Endothelial cell of umbilical vein (primary cell): ENCODE data around the gene TTC27. TPM values are rescaled to one million over a fixed set of nuclear protein-coding genes. Genes with fewer than 3 reads are reported as not detected.

Source experiments
- BruUV-seq: library from RNA; stranded (reverse); fragments of 400-500 nt; replicated peaks from 2 replicates; lab custom pipeline; 2021; lab: Mats Ljungman, UMichigan
- CTCF ChIA-PET: fragments of 300-600, 350-600 bp; sonication (Branson Sonifier 250); formaldehyde crosslinking; loops from one replicate; lab custom pipeline; 2021; ENCODE audit warnings: antibody characterized with exemption, inconsistent platforms; lab: Charles Lee
- POLR2A ChIA-PET: fragments of 300-600, 350-600 bp; sonication (Branson Sonifier 250); formaldehyde crosslinking; loops from one replicate; lab custom pipeline; 2021; ENCODE audit warnings: antibody characterized with exemption, inconsistent platforms; lab: Charles Lee
- DNase-seq: peaks from one replicate; pipeline ENCODE4 v3.0.0-alpha.2; 2011; ENCODE audit warnings: low read depth, low spot score
- FAIRE-seq: peaks from 2 replicates; lab custom pipeline; 2011; peaks lifted over from hg19 to GRCh38; lab: Jason Lieb, UNC
- H2AFZ ChIP-seq: 2 replicates; pipeline ENCODE4 v1.6.0; 2012; ENCODE audit warnings: low read depth, low read length, control low read depth, inconsistent platforms
- H3K27ac ChIP-seq: 2 replicates; pipeline ENCODE4 v1.5.1; 2011; ENCODE audit warnings: low read depth, mild to moderate bottlenecking, control low read depth, low read length, moderate library complexity; ENCODE audit not compliant: insufficient read depth
- H3K27me3 ChIP-seq, 2 experiments: 2 replicates each; pipeline versions ENCODE4 v1.6.0 to v1.6.1; 2011; ENCODE audit warnings: low read length in 2 of 2, mixed read lengths in 1 of 2; ENCODE audit not compliant: control insufficient read depth in 2 of 2, insufficient read depth in 2 of 2
- H3K36me3 ChIP-seq, 2 experiments: 2 replicates in 1 of 2; 3 replicates in 1 of 2; pipeline ENCODE4 v1.5.1; 2011; ENCODE audit warnings: low read length in 2 of 2, mild to moderate bottlenecking in 1 of 2, moderate library complexity in 1 of 2; ENCODE audit not compliant: control insufficient read depth in 2 of 2, insufficient read depth in 2 of 2; ENCODE audit errors: extremely low read depth in 1 of 2
- H3K4me1 ChIP-seq: 3 replicates; pipeline ENCODE4 v1.5.1; 2011; ENCODE audit warnings: mild to moderate bottlenecking, low read length; ENCODE audit not compliant: control insufficient read depth, insufficient read depth; ENCODE audit errors: extremely low read depth
- H3K4me2 ChIP-seq: 2 replicates; pipeline ENCODE4 v1.6.1; 2011; ENCODE audit warnings: low read length, control low read depth, mixed read lengths; ENCODE audit not compliant: insufficient read depth
- H3K4me3 ChIP-seq, 3 experiments: fragments of 200-600 bp in 1 of 3; sonication (generic), shearing (Covaris generic) in 1 of 3; replicated peaks in 1 of 3; 2 replicates each; pipeline ENCODE4 v1.5.1; 2011 to 2016; ENCODE audit warnings: control low read depth in 3 of 3, low read length in 3 of 3, mild to moderate bottlenecking in 2 of 3, inconsistent platforms in 1 of 3, low read depth in 1 of 3, moderate library complexity in 1 of 3; ENCODE audit not compliant: insufficient read depth in 1 of 3
- H3K79me2 ChIP-seq: 2 replicates; pipeline ENCODE4 v1.6.0; 2012; ENCODE audit warnings: low read length, inconsistent platforms; ENCODE audit not compliant: control insufficient read depth, insufficient read depth
- H3K9ac ChIP-seq: replicated peaks from 2 replicates; pipeline ENCODE3; 2011; ENCODE audit warnings: low read length, control low read depth; ENCODE audit not compliant: insufficient read depth; ENCODE audit errors: extremely low read depth
- H3K9me1 ChIP-seq: replicated peaks from 3 replicates; pipeline ENCODE4 v1.6.0; 2011; ENCODE audit warnings: mild to moderate bottlenecking, low read length; ENCODE audit not compliant: control insufficient read depth, insufficient read depth; ENCODE audit errors: extremely low read depth
- H3K9me3 ChIP-seq: replicated peaks from 2 replicates; pipeline ENCODE4 v1.5.1; 2012; ENCODE audit warnings: low read length, inconsistent platforms; ENCODE audit not compliant: control insufficient read depth, insufficient read depth
- H4K20me1 ChIP-seq: replicated peaks from 2 replicates; pipeline ENCODE3; 2011; ENCODE audit warnings: mild to moderate bottlenecking, low read length; ENCODE audit not compliant: control insufficient read depth, insufficient read depth; ENCODE audit errors: extremely low read depth
- EZH2 ChIP-seq: IDR thresholded peaks from 2 replicates; pipeline ENCODE4 v1.6.1; 2012; ENCODE audit warnings: borderline replicate concordance, low read depth, mild to moderate bottlenecking, moderate library complexity, low read length, inconsistent platforms; ENCODE audit not compliant: severe bottlenecking
- FOS ChIP-seq: IDR thresholded peaks from 2 replicates; pipeline ENCODE4 v1.6.1; 2011; ENCODE audit warnings: mild to moderate bottlenecking, low read length, moderate library complexity, borderline replicate concordance; ENCODE audit not compliant: insufficient read depth
- GATA2 ChIP-seq: IDR thresholded peaks from 2 replicates; pipeline ENCODE4 v1.7.0; 2011; ENCODE audit warnings: low read depth, mild to moderate bottlenecking, moderate library complexity, mixed read lengths, low read length; ENCODE audit not compliant: insufficient read length, insufficient read depth
- JUN ChIP-seq: IDR thresholded peaks from 2 replicates; pipeline ENCODE4 v1.6.1; 2011; ENCODE audit warnings: borderline replicate concordance, low read depth; ENCODE audit not compliant: insufficient read length, insufficient read depth
- MYC ChIP-seq: IDR thresholded peaks from one replicate; pipeline ENCODE4 v1.6.1; 2011; ENCODE audit warnings: mild to moderate bottlenecking, low read depth, low read length
- POLR2A ChIP-seq: IDR thresholded peaks from 2 replicates; pipeline ENCODE4 v1.6.1; 2012; ENCODE audit warnings: low read depth, mild to moderate bottlenecking, control low read depth, low read length
- POLR2AphosphoS5 ChIP-seq: IDR thresholded peaks from 2 replicates; pipeline ENCODE4 v1.6.1; 2012; ENCODE audit warnings: low read depth, mild to moderate bottlenecking, control low read depth, low read length, moderate library complexity; ENCODE audit not compliant: insufficient read depth
- dilution Hi-C: fragments of 300-500 bp; cut with MboI; formaldehyde crosslinking; loops from one replicate; pipeline ENCODE4 v1.15.0; 2019; ENCODE audit warnings: low sequenced_read_pairs; ENCODE audit not compliant: extremely low pct_ligation_motif_present
- intact Hi-C: fragments of 100-400 bp; cut with micrococcal nuclease; formaldehyde crosslinking; loops from one replicate; pipeline ENCODE4 v1.10.0; 2022
- polyA plus RNA-seq, 4 experiments: library from polyadenylated mRNA; depleted of rRNA in 3 of 4; stranded (reverse) in 3 of 4; unstranded in 1 of 4; fragments of >200 nt; gene quantifications; 2 replicates each; pipeline versions ENCODE4 v1.2.1 to v1.2.3, GENCODE V29; 2011 to 2012; ENCODE audit warnings: missing spikeins in 1 of 4
- total RNA-seq: library from RNA; stranded (reverse); gene quantifications from 2 replicates; pipeline ENCODE4 v1.2.3, GENCODE V29; 2021
- TF ChIP-seq, protein P1 (sequence below): IDR thresholded peaks from 2 replicates; pipeline ENCODE4 v1.6.1; 2011; ENCODE audit not compliant: insufficient read depth, insufficient read length
- TF ChIP-seq, protein P2 (sequence below), 2 donors: IDR thresholded peaks; 1 replicate in 1 of 2; 2 replicates in 1 of 2; pipeline ENCODE4 v1.5.1; 2011; ENCODE audit warnings: low read length in 2 of 2, mild to moderate bottlenecking in 2 of 2, moderate library complexity in 2 of 2, control low read depth in 1 of 2, inconsistent platforms in 1 of 2, low read depth in 1 of 2; ENCODE audit not compliant: insufficient read depth in 1 of 2; ENCODE audit errors: extremely low read depth in 1 of 2

TTC27 gene
- total and polyA plus RNA-seq, 2 donors (not counting 3 experiments of a cell fraction or from before 2014, with no cell fraction given): 16.3 to 20.1 TPM

DNA sequence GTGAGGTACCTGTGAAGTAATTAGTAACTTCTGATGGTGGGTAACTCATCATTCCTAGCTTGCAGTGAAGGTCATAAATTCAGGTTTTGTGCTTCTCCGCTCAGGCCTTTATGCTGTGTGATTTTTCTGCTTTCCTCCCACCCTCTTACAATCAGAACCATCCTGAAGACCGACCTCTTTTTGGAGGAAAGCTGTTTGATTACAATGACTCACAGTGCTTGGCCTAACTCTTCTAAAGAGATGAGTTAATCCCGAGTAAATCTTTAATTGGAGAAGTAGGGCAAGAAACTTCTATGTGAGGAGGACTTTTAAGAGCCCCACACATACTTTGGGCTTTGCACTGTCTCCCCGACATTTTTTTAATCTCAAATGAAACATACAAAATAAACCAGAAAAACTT is 53.1 kb downstream of the TTC27 start:
- Histone ChIP-seq H3K27me3 (no peaks in the 10 kb centered on the region), H3K79me2 (no peaks in the 10 kb centered on the region), H4K20me1 (no peaks in the 10 kb centered on the region), H3K9me3 (no peaks in the 10 kb centered on the region), H3K4me2 (no peak overlapping the region), H3K4me1 (peaks cover 25% of the 10 kb centered on the region), H3K9me1 (no peaks in the 10 kb centered on the region), H2AFZ (no peak overlapping the region), H3K4me3 (no peak overlapping the region), H3K36me3 (no peaks in the 10 kb centered on the region), H3K9ac (no peak overlapping the region), H3K27ac (no peak overlapping the region)
- TF ChIP-seq POLR2AphosphoS5 (no peak), JUN (no peak)
- ChIA-PET POLR2A (interaction anchor here (0.6 kb wide), 1 partner anchor 31 kb away, joined by 3 read pairs; no protein-coding TSS in a partner anchor), CTCF (interaction anchor here (1.6 kb wide), 1 partner anchor 9 kb away, joined by 8 read pairs; no protein-coding TSS in a partner anchor)
- no TSS peak for BruUV-seq
- FAIRE-seq: no peak
- intact Hi-C loops (no loop called here), dilution Hi-C loops (no loop called here)
- DNase-seq: peak; percentile 14

DNA sequence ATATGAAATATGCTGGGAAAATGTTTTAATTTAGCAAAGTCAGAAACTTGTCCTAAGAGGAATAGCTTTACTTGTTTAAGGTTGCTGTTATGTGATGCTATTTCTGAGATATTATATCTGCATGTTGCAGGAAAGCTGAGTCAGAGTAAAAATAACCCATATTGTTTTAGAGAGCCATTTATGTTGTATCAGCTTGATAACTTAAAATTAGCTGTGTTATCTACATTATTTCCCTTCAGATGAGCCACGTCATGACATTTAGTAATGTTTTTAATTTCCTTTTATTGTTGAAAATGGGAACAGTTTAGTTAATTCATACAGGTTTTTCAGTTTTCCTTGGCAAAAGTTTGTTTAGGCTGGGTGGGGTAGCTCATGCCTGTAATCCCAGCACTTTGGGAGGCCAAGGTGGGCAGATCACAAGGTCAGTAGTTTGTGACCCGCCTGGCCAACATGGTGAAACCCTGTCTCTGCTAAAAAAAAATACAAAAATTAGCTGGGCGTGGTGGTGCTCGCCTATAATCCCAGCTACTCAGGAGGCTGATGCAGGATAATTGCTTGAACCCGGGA is 55.8 kb downstream of the TTC27 start:
- Histone ChIP-seq H4K20me1 (no peaks in the 10 kb centered on the region), H2AFZ (no peak overlapping the region), H3K36me3 (no peaks in the 10 kb centered on the region), H3K27ac (peak overlapping the region; percentile 65), H3K9ac (peak overlapping the region; percentile 24), H3K27me3 (no peaks in the 10 kb centered on the region), H3K9me1 (no peaks in the 10 kb centered on the region), H3K4me2 (peak overlapping the region; percentile 88), H3K4me3 (peak overlapping the region in 1 of 3 experiments; percentile 8), H3K4me1 (peaks cover 23% of the 10 kb centered on the region), H3K9me3 (no peaks in the 10 kb centered on the region), H3K79me2 (no peaks in the 10 kb centered on the region)
- CTCF ChIA-PET: interaction anchor here (0.9 to 1.1 kb wide), 4 partner anchors 10 to 24 kb away, joined by 3 to 4 read pairs (median 3); no protein-coding TSS in a partner anchor
- POLR2A ChIA-PET: no interaction called here
- BruUV-seq: no TSS peak
- FAIRE-seq (peak; percentile 54), DNase-seq (peak; percentile 93)
- intact Hi-C loops (loop anchor here (1.0 kb wide), 2 partner anchors 55 to 263 kb away; partner anchors contain the start of genes LTBP1 and TTC27), dilution Hi-C loops (no loop called here)
- TF ChIP-seq POLR2AphosphoS5 (peak; percentile 57), JUN (peak; percentile 87), GATA2 (peak; percentile 93), POLR2A (peak; percentile 69), FOS (peak; percentile 80), EZH2 (no peak), MYC (no peak)
- TF ChIP-seq, protein P1, sequence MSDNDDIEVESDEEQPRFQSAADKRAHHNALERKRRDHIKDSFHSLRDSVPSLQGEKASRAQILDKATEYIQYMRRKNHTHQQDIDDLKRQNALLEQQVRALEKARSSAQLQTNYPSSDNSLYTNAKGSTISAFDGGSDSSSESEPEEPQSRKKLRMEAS: no peak
- TF ChIP-seq, protein P2, sequence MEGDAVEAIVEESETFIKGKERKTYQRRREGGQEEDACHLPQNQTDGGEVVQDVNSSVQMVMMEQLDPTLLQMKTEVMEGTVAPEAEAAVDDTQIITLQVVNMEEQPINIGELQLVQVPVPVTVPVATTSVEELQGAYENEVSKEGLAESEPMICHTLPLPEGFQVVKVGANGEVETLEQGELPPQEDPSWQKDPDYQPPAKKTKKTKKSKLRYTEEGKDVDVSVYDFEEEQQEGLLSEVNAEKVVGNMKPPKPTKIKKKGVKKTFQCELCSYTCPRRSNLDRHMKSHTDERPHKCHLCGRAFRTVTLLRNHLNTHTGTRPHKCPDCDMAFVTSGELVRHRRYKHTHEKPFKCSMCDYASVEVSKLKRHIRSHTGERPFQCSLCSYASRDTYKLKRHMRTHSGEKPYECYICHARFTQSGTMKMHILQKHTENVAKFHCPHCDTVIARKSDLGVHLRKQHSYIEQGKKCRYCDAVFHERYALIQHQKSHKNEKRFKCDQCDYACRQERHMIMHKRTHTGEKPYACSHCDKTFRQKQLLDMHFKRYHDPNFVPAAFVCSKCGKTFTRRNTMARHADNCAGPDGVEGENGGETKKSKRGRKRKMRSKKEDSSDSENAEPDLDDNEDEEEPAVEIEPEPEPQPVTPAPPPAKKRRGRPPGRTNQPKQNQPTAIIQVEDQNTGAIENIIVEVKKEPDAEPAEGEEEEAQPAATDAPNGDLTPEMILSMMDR (IDR thresholded peaks at IDR 0.05; ENCODE audit: extremely low read depth in 1 of 2, insufficient read depth in 1 of 2, low read depth in 1 of 2, low read length in 2 of 2): no peak
